ENCODE data around the gene ELL.
A peak's percentile ranks its signal among the peaks of the same experiment; 100 is the strongest.

The ELL gene

DNA sequence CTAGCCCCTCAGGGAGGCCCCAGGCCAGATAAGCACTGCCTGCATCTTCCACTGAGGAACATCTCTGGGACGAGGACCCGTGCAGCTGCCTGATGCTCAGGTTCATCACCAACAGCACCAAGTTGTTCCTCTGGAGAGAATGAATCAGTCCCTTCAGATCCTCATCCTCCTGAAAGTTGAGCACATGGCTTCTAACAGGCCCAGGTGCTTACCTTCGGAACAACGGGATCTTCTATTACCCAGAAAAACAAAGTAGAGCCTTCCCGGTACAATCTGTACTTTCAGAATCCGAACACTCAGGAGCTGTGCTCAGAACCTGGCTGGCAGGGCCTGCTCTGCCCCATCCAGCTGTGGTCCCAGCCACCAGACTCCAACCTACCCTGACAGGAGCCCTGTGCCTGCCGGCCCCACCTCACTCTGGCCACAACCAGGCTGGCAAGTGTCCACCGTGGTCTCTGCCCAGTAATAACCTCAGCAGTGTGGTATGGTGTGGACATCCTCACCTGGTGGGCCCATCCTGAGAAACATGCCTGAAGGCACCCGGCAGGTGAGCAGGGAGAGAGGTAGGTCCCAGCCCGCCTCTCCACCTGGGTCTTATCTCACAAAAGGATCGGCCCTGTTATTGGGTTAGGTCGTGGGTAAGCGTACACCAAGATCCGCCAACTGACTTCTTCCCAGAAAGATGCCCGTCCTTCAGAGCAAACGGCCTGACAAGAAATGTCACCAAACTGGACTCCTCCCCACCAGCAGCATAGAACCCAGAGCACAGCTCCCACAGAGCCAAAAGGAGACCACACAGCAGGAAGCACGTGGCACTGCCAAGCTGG lies 34.1 kb downstream of the ELL start:
- no peak for DNase-seq

DNA sequence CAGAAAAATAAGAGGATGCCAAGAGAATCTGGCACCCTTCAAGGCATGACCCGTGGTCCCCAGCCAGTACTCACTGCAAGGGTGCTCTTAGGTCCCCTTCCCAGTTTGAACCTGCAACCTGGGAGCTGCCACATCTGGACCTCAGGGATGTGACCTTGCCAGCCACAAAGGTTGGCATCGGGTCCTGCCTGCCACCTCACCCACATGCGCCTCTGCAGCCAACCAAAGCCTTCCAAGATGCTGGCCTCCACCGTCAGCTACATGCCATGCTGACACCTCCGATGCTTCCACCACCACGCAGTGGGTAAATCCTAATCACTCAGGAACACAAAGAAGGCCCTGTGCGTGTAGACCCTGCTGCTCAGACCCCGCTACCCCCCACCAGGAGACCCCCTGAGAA lies 35.1 kb downstream of the ELL start:
- DNase-seq = no peak

DNA sequence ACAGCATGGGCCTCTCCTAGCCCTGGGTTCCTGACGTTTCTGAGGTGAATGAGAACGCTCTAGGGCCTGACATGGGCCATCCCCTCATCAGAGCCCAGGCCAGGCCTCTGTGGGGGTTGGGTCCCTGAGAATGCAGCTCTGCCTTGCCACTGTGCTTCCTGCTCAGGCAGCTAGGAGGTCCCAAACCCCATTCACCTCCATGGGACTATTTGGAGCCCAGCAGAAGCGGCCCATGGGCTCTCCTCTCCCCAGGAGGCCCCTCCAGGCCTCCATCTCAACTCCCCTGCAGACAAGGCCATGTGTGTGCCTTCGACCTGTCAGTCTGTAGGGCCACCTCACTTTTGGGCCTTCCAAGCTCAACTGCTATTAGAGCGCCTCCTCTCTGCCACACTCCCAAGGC lies 36.9 kb downstream of the ELL start:
- no peak for DNase-seq

DNA sequence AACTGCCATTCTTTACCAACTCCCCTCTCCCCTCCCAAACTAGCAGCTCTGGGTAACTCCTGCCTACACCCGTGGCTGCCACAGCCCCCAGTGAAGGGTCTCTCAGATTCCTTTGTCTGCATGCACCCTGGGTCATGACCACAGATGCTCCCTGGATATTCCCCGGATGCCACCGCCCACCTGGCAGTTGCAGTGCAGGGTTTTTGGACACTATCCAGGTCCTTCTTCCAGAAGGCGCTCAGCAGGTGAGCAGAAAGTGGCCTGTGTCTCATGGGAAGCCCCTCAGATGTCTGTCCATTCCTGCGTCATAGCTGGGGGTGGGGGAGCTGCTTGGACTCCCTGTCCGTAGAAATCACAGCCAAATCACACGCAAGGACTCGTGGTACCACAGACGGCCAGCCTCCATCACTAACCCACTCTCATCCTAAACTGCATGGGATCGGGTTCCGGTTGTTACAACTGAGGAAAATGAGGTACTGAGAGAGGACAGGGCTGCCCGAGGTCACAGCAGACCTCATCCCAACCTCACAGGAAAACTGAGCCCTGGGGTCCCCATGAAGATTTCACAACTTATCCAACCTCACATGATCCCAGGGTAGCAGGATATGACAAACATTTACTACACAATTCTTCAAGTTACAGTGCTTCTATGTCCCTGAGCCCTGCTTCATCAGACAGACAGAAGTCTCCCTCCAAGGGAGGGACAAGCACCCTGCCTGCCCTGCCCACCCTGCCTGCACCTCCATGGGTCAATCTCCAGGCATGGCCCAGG lies 38.6 kb downstream of the ELL start:
- no peak for DNase-seq

DNA sequence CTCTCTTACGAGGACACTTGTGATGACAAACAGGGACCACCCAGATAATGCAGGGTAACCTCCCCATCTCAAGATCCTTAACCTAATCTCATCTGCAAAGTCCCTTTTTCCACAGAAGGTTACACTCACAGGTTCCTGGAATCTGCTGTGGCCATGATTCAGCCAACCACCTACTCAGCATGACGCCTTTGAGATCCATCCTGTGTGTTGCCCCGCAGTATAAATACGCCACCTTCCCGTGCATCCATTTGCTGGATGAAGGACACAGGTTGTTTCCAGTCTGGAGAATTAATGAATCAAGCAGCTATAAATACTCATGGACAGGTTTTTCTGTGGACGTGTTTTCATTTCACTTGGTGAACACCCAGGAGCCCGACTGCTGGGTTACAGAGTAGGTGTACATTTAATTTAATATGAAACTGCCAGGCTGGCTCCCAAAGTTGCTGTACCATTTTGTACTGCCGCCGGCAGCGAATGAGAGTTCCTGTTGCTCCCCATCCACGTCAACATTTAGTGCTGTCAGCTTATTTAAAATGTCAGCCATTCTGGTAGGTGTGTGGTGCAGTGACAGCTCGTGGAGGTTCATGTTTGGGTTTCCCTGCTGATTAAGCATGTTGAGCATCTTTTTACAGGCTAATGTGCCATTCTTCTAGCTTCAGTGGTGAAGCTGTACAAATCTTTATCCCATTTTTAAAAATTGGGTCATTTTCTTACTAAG lies 40.2 kb downstream of the ELL start:
- no peak for DNase-seq

DNA sequence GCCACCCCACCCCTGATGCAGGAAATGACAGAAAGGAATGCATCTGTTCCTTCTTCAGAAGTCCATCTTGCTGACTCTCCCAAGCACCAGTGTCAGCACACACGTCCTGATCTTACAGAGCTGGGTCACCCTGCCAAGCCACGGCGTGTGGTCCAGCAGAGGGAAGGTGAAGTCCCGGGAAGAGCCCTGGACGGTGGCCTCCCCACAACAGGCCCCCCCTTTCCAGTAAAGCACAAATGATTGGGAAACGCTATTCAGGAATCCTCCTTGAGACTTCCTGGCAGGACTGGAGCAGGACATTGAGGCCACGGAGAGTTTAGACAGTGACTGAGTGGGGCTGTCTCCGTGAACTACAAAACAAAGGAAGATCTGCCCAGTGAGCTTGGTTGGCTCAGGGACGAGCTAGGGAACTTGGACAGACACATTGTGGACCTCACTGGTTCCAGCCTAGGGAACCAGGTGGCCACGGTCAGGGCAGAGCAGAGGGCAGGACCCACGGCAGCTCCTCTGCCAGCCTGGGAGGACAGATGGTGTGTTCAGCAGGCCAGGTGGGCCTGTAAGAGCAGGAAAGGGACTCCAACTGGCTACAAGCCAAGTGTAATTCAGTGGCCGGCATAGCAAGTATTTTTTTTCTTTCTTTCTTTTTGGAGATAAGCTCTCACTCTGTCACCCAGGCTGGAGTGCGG lies 41.7 kb downstream of the ELL start:
- no peak for DNase-seq

DNA sequence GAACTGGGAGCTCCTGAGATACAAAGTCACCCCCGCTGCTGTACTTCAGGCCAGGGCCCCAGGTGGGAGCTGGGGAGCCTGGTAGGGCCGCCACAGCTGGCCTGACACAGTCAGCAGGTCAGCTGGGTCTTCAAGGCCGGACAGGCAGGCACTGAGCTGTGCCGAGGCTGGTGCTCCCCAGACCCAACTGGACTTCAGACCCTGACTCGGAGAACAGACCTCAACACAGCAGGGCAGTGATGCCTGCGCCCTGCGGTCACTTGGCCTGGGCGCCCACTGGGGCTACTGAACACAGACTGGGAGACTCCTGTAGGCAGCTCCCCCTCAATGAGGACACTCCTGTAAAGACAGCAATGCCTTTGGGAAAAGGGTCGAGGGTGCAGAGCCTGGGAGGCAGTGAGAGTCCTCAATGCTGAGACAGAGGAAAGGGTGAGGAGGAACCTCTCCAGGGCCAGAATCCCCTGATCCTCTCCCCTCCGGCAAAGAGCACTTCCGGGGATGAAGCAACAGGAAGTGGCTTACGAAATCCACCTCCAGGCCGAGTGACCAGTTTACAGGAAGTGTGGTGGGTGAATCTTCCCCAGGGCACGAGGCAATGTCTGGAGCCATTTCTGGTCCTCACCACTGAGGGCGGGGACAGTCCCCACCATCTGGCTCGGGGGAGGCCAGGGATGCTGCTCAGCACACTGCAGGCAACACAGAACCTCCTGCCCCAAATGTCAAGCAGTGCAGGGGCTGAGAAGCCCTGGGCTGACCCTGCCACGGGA lies 43.1 kb downstream of the ELL start:
- DNase-seq = no peak

DNA sequence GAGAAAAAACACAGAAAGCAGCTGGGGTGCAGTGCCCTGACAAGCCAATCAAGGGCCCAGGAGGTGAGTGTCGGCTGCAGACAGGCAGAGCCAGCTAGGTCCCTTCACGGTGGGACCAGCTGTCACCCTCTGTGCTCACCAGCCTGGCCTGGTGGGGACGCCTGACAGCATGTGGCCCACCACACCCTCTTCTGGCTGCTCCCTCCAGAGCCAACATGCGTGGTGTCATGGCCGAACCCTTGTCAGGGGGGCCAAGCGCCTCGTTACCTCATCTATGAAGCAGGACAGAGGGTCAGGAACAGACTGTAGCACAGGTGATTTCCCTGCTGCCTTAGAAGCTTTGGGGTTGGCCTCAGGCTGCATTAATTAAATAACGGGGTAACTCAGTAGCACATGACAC lies 43.9 kb downstream of the ELL start:
- DNase-seq = no peak

DNA sequence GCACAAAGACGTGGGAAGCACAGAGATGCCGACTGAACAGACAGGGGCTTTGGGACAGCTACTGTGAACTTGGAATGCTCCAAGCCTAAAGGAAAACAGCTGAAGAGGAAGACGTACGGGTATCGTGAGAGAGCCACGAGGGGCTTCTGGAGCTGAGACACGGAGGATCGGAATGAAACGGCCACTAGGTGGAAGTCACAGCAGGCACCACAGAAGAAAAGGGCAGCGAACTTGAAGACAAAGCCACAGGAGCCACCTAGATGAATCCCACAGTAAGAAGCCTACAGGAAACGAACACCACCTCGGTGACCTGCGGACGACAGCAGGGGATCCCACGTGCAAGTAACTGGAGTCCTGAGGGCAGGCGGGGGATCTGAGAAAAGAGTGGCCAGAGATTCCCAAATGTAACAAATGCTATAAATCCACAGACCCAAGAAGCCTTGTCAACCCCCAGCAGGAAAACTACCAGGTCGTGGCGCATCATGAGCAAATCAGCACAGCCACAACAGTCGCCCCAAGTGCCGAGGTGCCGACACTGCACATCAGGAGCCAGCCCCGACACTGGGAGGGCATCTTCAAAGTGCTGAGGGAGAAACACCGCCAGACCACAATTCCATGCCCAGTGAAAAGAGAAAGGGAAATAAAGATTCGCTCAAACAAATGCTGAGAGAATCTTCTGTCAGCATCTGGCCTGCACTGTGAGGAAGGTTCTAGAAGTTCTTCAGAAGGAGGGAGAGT lies 44.7 kb downstream of the ELL start:
- DNase-seq = no peak

DNA sequence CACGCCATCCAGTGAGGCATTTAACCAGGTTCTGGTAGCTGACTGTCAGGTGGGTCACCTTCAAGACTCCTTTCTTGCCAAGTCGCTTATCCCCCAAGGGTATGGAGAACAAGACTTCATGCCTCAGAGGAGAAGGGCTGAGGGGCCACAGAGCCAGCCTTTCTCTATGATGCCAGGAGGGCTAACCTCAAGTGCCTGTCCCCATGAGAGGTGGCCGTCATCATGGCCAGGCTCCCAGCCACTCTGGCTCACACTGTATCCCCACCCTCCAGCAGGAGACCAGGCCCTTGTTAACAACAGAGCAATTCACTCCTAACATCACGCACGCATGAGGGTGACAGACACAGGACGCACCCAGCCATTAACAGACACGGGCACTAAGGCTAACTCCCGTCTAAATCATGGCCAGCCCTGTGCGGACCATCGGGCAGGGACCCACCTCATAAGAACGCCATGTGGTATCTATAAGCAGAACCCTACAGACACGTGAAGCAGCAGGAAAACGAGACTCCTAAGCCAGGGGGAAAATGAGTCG lies 45.3 kb downstream of the ELL start:
- DNase-seq = no peak

DNA sequence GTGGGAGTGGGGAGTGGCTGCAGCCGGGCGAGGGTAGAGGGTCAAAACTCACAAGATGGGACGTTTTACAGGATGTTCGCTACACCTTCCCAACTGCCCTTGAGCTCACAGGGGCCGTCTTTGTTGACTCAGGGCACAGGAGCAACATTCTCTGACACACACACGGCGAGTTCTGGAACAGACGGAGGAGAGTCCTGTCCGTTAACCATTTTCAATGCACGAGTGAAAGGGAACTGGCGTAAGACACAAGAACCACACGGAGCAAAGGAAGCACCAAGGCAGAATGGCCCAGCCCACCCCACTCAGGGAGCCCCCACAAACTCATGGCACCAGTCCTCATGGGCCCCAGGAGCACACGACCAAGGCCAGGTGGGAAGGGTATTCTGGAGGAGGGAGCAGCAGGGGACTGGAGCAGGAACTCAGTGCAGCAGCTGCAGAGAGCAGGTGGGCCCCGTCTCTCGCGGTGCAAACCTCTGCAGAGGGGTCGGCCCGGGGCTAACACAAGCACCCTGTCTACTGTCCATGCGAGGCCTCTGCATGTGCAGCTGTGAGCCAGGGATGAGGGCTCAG lies 46.0 kb downstream of the ELL start:
- no peak for DNase-seq

DNA sequence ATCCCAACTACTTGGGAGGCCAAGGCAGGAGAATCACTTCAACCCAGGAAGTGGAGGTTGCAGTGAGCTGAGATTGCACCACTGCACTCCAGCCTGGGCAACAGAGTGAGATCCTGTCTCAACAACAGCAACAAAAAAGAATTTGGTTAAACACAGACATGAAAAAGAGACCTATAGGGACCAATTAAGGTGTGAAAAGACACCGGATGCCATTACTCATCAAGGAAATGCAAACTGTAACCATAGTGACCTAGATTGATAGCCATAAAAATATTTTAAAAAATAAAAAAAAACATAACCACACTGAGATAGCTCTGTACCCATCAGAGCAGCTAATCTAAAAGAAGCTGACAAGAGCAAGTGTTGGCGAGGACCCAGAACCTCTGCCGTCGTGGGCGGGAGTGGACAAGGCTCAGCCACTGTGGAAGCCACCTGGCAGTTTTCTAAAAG lies 46.8 kb downstream of the ELL start:
- DNase-seq = no peak

DNA sequence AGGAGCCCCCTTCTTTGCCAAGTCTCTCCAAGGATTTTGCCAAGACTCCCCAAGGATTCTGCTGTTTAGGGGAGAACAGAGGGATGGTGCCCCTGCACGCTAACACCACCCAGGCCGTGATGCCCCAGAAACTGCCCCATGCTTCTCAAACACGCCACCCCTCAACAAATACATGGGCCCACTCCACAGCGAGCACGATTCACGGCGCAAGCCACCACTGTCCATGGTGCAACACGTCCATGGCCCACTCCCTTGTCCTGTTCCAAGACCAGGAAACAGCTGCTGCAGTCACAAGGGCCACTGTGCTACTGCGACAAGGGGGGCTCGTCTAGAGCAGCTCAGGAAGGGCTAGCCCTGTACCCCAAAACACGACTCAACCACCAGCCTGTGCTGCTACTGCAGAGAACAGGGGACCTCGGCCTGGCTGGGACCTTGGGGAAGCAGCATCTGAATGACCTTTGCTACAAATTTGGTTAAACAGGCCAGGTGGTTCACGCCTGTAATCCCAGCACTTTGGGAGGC lies 47.4 kb downstream of the ELL start:
- no peak for DNase-seq

DNA sequence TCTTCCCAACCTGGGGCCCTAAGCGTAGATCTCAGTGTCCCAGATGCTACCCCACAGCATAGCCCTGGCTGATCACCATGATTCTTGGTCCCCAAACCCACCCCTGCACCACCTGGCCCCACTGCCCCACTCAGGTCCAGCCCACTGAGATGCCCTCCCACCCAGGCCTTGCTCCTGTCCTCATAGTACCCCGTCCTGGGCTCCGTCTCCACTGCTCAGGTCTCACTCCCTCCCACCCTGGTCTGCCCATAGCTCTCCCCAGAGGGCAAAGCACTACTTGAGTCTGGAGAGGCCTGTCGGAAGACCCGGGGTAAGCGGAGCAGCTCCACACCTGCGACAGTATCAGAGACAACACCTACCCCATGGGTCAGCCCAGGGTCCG lies 48.2 kb downstream of the ELL start:
- DNase-seq = no peak

DNA sequence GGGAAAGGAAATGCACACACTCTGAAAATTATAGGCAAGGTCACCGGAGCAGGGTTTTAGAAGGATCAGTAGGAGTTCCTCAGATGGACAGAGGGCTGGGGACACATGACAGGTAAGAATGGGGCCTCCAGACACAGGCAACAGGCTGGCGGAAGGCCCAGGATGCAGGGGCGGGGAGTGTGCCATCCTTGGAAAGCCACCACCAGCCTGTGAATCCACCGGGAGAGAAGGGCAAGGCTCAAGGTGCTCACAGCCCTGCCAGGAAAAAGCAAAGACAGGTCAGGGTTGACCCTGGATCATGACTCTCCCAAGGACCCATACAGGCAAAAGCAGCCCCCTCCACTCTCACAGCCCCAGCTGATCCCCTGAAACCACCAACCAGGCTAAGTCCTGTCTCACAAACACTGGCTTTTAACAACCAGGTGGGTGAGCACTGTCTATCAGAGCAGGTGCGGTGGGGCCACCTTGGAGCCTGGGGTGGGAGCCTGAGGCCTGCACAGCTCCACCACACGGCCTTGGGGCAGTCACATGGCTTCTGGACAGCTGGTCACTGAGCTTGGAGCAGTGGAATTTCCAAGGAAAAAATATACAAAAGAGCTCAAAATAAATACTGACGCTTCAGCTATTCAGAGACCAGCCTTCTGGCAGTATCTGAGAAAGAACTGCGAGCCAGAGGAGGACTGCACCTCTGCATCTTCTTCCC lies 48.7 kb downstream of the ELL start:
- no peak for DNase-seq

DNA sequence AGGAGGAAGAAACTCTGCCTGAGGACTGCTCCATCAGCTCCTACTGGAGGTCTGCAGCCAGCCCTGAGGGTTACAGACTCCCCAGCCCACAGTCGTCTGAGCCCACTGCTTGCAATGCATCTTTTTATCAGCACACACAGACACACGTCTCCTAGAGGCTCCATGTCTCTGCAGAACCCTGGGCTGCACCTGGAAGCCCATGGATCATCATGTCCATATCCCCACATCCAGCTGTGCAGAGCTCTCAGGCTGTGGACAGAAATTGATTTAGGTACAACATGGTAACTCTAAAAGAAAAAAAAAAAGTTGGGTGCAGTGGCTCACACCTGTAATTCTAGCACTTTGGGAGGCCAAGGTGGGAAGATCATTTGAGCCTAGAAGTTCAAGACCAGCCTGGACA lies 51.1 kb downstream of the ELL start:
- DNase-seq = no peak

DNA sequence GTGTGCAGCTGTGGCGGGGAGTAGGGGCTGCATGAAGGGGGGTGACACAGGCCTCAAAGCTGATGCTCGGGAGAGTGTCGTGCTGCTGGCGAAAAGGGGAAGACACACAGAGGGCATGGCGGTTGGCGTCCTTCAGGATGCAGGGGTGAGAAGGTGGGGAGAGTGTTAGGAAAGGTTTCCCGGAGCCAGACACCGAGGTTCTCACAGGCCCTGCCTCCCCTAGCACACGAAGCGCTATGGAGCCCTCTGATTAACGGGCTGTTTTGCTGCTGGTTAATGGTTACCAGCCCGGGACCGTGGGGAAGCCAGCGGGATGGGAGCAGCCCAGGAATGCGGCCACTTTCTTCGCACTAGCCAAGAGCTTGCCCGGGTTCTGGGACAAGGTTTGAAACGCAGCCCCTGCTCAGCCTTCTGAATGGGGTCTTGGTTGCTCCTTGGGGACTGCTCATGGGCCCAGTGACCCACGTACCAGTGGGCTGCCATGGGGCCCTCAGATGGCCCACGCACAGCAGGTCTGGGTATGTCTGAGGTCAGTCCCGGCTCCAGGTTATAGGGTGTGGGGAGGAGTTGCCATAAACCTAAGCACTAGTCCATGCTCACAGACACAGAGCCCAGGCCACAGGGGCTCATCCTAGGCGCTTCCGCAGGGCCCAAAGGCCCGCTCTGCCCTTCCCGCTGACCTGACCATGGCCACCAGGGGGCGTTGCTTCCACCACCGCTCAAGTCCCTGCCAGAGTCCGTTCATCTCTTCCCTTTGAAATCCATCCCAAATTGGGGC lies 52.6 kb downstream of the ELL start:
- DNase-seq = peak; percentile 28

DNA sequence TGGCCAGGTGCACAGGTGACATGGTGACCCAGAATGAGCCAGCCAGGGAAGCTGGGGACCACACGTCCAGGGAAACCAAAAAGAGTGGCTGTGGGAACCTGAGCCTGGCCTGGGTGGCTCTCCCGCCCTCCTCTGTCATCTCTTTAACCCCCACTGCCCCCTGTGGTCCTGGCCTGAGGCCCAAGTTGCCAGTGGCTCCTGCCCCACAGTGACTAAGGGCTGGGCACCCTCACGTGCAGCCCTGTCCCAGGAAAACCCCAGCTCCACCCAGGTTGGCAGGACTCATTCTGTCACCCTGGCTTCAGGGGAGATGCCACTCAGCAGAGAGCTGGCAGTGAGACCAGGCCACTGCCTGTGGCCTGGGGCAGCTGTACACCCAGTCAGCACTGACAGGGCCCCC lies 53.4 kb downstream of the ELL start:
- no peak for DNase-seq

DNA sequence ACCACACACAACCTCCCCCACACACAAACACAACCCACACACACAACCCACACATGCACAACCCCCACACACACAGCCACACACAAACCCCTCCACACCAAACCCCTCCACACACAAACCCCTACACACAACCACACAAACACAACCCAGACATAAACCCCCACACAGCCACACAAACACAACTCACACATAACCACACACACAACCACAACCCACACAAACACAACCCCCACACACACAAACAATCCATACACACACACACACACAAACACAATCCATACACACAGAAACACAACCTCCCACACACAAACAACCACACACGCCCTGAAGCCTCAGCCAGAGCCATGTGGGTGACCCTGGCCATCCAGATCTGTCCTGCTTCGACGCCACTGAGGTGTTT lies 53.9 kb downstream of the ELL start:
- DNase-seq = no peak
